ENCODE data around the gene POLR3E.
"Not testable (repeated sequence)": the region's sequence is repeated elsewhere in the genome, so short reads cannot be mapped to it uniquely, and the experiment has no call there.

The POLR3E gene

DNA sequence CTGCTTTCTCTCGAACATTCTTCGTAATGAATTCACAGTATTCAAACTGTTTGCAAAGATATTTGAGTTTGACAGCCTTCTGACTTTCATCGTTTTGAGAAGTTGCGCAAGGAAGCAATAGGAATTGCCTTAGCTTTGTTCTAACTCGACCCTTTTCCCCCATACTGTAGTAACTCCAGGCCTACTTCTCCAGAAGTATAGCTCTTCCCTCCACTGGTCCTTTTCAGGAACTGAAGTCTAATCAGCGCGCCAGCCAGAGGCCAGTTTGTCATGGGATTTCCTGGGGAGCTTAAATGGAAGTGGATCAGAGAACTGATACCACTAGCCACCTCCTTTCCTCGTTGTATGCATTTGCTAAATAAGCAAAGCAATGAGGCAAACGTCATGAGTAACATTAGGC lies 49.3 kb downstream of the POLR3E start:
- no peak overlapping the region for H3K56ac ChIP-seq (ENCODE audit: low read length)
- DNase-seq: peak; percentile 26
- H2BK5ac ChIP-seq (ENCODE audit: low read length): no peak overlapping the region
- H2BK15ac ChIP-seq (replicated peaks; ENCODE audit: low read depth): no peak overlapping the region
- no peaks in the 10 kb centered on the region for H3K79me2 ChIP-seq (ENCODE audit: control insufficient read depth, insufficient read depth, low read length)
- H4K5ac ChIP-seq (ENCODE audit: low read length): no peak overlapping the region
- H3K4ac ChIP-seq (ENCODE audit: low read depth, low read length): no peak overlapping the region
- no peak overlapping the region for H4K8ac ChIP-seq (ENCODE audit: low read depth, low read length)
- no peak overlapping the region for H2AK5ac ChIP-seq (ENCODE audit: low read length)
- no peak overlapping the region for H3K4me2 ChIP-seq (ENCODE audit: low read length)
- H3K27me3 ChIP-seq (ENCODE audit: insufficient read depth, low read length, poor library complexity): no peaks in the 10 kb centered on the region
- peaks cover 12% of the 10 kb centered on the region for H3K36me3 ChIP-seq (ENCODE audit: control insufficient read depth, insufficient read depth, low read length)
- H3K4me1 ChIP-seq (ENCODE audit: control insufficient read depth, low read depth, low read length): no peaks in the 10 kb centered on the region
- H3K23ac ChIP-seq (ENCODE audit: low read length): no peak overlapping the region
- H3K9ac ChIP-seq (ENCODE audit: low read length): no peak overlapping the region
- H3K27ac ChIP-seq (ENCODE audit: low read depth, low read length): no peak overlapping the region
- no CpG with 5 or more reads among the region's 9 CpGs for WGBS (ENCODE audit: extremely low coverage, insufficient coverage, low lambda C conversion rate)
- no peak overlapping the region for H3K4me3 ChIP-seq (ENCODE audit: low read length)
- H3K18ac ChIP-seq (ENCODE audit: low read length): no peak overlapping the region
- H3K79me1 ChIP-seq (ENCODE audit: low read length): no peaks in the 10 kb centered on the region
- H2BK120ac ChIP-seq (ENCODE audit: low read depth, low read length): no peak overlapping the region

DNA sequence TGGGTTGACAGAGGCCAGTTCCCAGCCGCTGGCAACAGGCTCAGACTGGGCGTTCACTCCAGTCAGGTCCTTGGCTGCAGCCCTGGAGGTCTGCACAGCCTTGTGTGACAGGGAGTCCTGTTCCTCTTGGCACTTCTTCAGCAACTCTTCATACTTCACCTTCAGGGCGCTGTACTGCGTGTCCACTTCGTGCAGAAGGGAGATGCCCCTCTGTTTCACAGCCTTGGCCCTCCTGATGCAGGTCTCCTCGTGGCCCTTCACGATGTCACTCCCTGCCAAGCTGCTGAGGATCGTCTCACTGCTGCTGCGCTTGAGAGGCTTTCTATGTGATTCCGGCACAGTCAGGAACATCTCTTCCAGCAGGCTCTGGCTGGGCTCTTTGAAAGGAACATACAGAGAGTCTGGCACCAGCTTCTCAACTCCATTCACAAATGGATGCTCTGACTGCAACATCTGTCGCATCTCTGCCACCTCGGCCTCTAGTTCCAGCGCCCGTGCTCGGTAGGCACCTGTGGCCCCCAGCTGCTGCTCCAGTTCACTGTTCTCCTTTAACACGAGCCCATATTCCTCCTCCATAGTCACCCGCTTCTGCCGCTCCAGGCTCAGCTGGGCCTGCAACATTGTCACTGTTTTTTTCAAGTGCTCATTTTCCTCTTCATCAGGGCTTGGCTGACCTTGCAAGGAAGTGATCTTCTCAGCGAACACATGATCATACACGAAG lies 50.1 kb downstream of the POLR3E start:
- no peaks in the 10 kb centered on the region for H3K27me3 ChIP-seq (ENCODE audit: insufficient read depth, low read length, poor library complexity)
- H3K27ac ChIP-seq (ENCODE audit: low read depth, low read length): peak overlapping the region; percentile 4
- no peak overlapping the region for H4K5ac ChIP-seq (ENCODE audit: low read length)
- H3K79me2 ChIP-seq (ENCODE audit: control insufficient read depth, insufficient read depth, low read length): peaks cover 2% of the 10 kb centered on the region
- no peak overlapping the region for H2AK5ac ChIP-seq (ENCODE audit: low read length)
- no peak overlapping the region for H2BK15ac ChIP-seq (replicated peaks; ENCODE audit: low read depth)
- no peak for DNase-seq
- H3K18ac ChIP-seq (ENCODE audit: low read length): no peak overlapping the region
- H3K36me3 ChIP-seq (ENCODE audit: control insufficient read depth, insufficient read depth, low read length): peaks cover 14% of the 10 kb centered on the region
- H3K9ac ChIP-seq (ENCODE audit: low read length): no peak overlapping the region
- no peaks in the 10 kb centered on the region for H3K4me1 ChIP-seq (ENCODE audit: control insufficient read depth, low read depth, low read length)
- no CpG with 5 or more reads among the region's 20 CpGs for WGBS (ENCODE audit: extremely low coverage, insufficient coverage, low lambda C conversion rate)
- H4K8ac ChIP-seq (ENCODE audit: low read depth, low read length): no peak overlapping the region
- no peak overlapping the region for H3K23ac ChIP-seq (ENCODE audit: low read length)
- no peak overlapping the region for H3K56ac ChIP-seq (ENCODE audit: low read length)
- no peak overlapping the region for H3K4me3 ChIP-seq (ENCODE audit: low read length)
- H2BK120ac ChIP-seq (ENCODE audit: low read depth, low read length): no peak overlapping the region
- H3K4ac ChIP-seq (ENCODE audit: low read depth, low read length): no peak overlapping the region
- H3K79me1 ChIP-seq (ENCODE audit: low read length): peaks cover 3% of the 10 kb centered on the region
- H3K4me2 ChIP-seq (ENCODE audit: low read length): no peak overlapping the region
- no peak overlapping the region for H2BK5ac ChIP-seq (ENCODE audit: low read length)

DNA sequence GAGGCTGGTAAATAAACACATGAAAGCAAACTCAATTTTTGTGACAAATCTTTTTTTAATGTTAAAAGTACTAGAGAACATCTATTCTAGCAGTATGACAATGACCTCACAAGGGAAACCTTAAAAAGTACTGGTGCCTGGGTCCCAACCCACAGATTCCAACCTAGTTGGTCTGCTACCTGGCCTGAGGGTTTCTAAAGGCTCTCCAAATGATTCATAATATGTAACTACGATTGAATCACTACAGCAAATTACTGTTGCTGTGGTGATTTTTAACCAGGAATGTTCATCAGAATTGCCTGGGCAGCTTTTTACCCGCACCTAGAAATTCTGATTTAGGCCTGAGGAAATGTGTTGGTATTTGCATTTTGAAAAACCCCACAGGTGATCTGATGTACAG lies 51.1 kb downstream of the POLR3E start:
- no peak for DNase-seq
- Histone ChIP-seq H3K4me1 (ENCODE audit: control insufficient read depth, low read depth, low read length) (peaks cover 2% of the 10 kb centered on the region), H2BK120ac (ENCODE audit: low read depth, low read length) (no peak overlapping the region), H4K8ac (ENCODE audit: low read depth, low read length) (no peak overlapping the region), H3K18ac (ENCODE audit: low read length) (no peak overlapping the region), H3K27me3 (ENCODE audit: insufficient read depth, low read length, poor library complexity) (no peaks in the 10 kb centered on the region), H3K79me2 (ENCODE audit: control insufficient read depth, insufficient read depth, low read length) (peaks cover 2% of the 10 kb centered on the region), H3K4me2 (ENCODE audit: low read length) (no peak overlapping the region), H2AK5ac (ENCODE audit: low read length) (no peak overlapping the region), H4K5ac (ENCODE audit: low read length) (no peak overlapping the region), H2BK15ac (replicated peaks; ENCODE audit: low read depth) (no peak overlapping the region), H3K79me1 (ENCODE audit: low read length) (peaks cover 3% of the 10 kb centered on the region), H3K4ac (ENCODE audit: low read depth, low read length) (no peak overlapping the region), H3K27ac (ENCODE audit: low read depth, low read length) (no peak overlapping the region), H3K36me3 (ENCODE audit: control insufficient read depth, insufficient read depth, low read length) (peaks cover 14% of the 10 kb centered on the region), H3K9ac (ENCODE audit: low read length) (no peak overlapping the region), H3K4me3 (ENCODE audit: low read length) (no peak overlapping the region), H3K56ac (ENCODE audit: low read length) (no peak overlapping the region), H2BK5ac (ENCODE audit: low read length) (no peak overlapping the region), H3K23ac (ENCODE audit: low read length) (no peak overlapping the region)
- no CpG with 5 or more reads among the region's 2 CpGs for WGBS (ENCODE audit: extremely low coverage, insufficient coverage, low lambda C conversion rate)

DNA sequence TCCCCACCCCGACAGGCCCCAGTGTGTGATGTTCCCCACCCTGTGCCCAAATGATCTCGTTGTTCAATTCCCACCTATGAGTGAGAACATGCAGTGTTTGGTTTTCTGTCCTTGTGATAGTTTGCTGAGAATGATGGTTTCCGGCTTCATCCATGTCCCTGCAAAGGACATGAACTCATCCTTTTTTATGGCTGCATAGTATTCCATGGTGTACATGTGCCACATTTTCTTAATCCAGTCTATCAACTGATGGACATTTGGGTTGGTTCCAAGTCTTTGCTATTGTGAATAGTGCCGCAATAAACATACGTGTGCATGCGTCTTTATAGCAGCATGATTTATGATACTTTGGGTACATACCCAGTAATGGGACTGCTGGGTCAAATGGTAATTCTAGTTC lies 53.8 kb downstream of the POLR3E start:
- not testable (repeated sequence) for H3K18ac ChIP-seq (ENCODE audit: low read length); H2BK120ac ChIP-seq (ENCODE audit: low read depth, low read length); H2BK5ac ChIP-seq (ENCODE audit: low read length); H3K9ac ChIP-seq (ENCODE audit: low read length); H3K27me3 ChIP-seq (ENCODE audit: insufficient read depth, low read length, poor library complexity); H3K79me1 ChIP-seq (ENCODE audit: low read length); H3K4me3 ChIP-seq (ENCODE audit: low read length); H2AK5ac ChIP-seq (ENCODE audit: low read length); H2BK15ac ChIP-seq (replicated peaks; ENCODE audit: low read depth); H3K79me2 ChIP-seq (ENCODE audit: control insufficient read depth, insufficient read depth, low read length); H3K4me2 ChIP-seq (ENCODE audit: low read length); H3K23ac ChIP-seq (ENCODE audit: low read length); DNase-seq; H3K4ac ChIP-seq (ENCODE audit: low read depth, low read length); H4K8ac ChIP-seq (ENCODE audit: low read depth, low read length); H3K27ac ChIP-seq (ENCODE audit: low read depth, low read length); H3K56ac ChIP-seq (ENCODE audit: low read length); H3K4me1 ChIP-seq (ENCODE audit: control insufficient read depth, low read depth, low read length); H4K5ac ChIP-seq (ENCODE audit: low read length)
- WGBS (ENCODE audit: extremely low coverage, insufficient coverage, low lambda C conversion rate): no CpG with 5 or more reads among the region's 6 CpGs
- H3K36me3 ChIP-seq (ENCODE audit: control insufficient read depth, insufficient read depth, low read length): peaks cover 14% of the 10 kb centered on the region

DNA sequence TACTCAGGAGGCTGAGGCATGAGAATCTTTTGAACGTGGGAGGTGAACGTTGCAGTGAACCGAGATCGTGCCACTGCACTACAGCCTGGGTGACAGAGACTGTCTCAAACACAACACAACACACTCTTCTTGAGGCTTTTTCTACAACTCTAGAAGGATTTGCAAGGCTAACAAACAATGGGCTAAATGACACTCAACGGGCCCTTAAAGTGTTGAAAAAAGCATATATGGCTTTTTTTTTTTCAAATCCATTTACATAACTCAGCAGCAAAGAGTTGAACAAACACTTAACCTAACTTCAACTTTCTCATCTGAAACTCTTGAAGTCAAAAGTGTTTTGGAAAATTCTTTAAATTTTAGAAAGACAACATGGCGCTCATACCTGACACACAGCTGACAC lies 54.9 kb downstream of the POLR3E start:
- Histone ChIP-seq H3K27me3 (ENCODE audit: insufficient read depth, low read length, poor library complexity) (no peaks in the 10 kb centered on the region), H3K18ac (ENCODE audit: low read length) (no peak overlapping the region), H3K4me3 (ENCODE audit: low read length) (no peak overlapping the region), H4K8ac (ENCODE audit: low read depth, low read length) (no peak overlapping the region), H2BK15ac (replicated peaks; ENCODE audit: low read depth) (no peak overlapping the region), H2BK120ac (ENCODE audit: low read depth, low read length) (no peak overlapping the region), H4K5ac (ENCODE audit: low read length) (no peak overlapping the region), H3K4me2 (ENCODE audit: low read length) (no peak overlapping the region), H3K4ac (ENCODE audit: low read depth, low read length) (no peak overlapping the region), H3K4me1 (ENCODE audit: control insufficient read depth, low read depth, low read length) (peaks cover 8% of the 10 kb centered on the region), H3K36me3 (ENCODE audit: control insufficient read depth, insufficient read depth, low read length) (peaks cover 10% of the 10 kb centered on the region), H2AK5ac (ENCODE audit: low read length) (no peak overlapping the region), H3K23ac (ENCODE audit: low read length) (no peak overlapping the region), H3K56ac (ENCODE audit: low read length) (no peak overlapping the region), H3K27ac (ENCODE audit: low read depth, low read length) (no peak overlapping the region), H3K79me2 (ENCODE audit: control insufficient read depth, insufficient read depth, low read length) (peaks cover 2% of the 10 kb centered on the region), H2BK5ac (ENCODE audit: low read length) (no peak overlapping the region), H3K79me1 (ENCODE audit: low read length) (peaks cover 5% of the 10 kb centered on the region), H3K9ac (ENCODE audit: low read length) (no peak overlapping the region)
- no CpG with 5 or more reads among the region's 6 CpGs for WGBS (ENCODE audit: extremely low coverage, insufficient coverage, low lambda C conversion rate)
- DNase-seq: no peak

DNA sequence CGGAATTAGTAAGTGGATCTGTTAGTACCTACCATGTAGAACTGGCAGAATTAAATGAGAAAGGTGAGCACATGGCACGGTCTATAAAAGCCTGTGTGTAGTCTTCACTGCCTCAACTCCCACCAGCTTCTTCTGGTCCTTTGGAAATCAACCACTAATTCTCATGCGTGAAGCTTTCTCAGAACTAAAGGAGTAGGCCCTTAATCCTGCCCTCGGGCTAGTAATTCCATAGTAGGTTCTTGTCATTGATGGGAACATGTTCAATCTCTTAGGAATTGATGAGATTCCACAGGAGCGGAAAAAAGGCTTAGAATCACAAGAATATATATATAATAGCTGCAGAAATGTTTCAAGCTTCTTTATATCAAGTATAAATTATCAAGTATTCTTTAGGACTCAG lies 55.5 kb downstream of the POLR3E start:
- Histone ChIP-seq H2BK120ac (ENCODE audit: low read depth, low read length) (no peak overlapping the region), H3K23ac (ENCODE audit: low read length) (no peak overlapping the region), H3K36me3 (ENCODE audit: control insufficient read depth, insufficient read depth, low read length) (peaks cover 10% of the 10 kb centered on the region), H3K79me2 (ENCODE audit: control insufficient read depth, insufficient read depth, low read length) (peaks cover 2% of the 10 kb centered on the region), H3K4me1 (ENCODE audit: control insufficient read depth, low read depth, low read length) (peaks cover 8% of the 10 kb centered on the region), H3K4me2 (ENCODE audit: low read length) (no peak overlapping the region), H3K18ac (ENCODE audit: low read length) (no peak overlapping the region), H4K5ac (ENCODE audit: low read length) (no peak overlapping the region), H2BK15ac (replicated peaks; ENCODE audit: low read depth) (no peak overlapping the region), H4K8ac (ENCODE audit: low read depth, low read length) (no peak overlapping the region), H3K27me3 (ENCODE audit: insufficient read depth, low read length, poor library complexity) (no peaks in the 10 kb centered on the region), H3K4ac (ENCODE audit: low read depth, low read length) (no peak overlapping the region), H3K9ac (ENCODE audit: low read length) (no peak overlapping the region), H3K4me3 (ENCODE audit: low read length) (no peak overlapping the region), H2BK5ac (ENCODE audit: low read length) (no peak overlapping the region), H3K56ac (ENCODE audit: low read length) (no peak overlapping the region), H3K79me1 (ENCODE audit: low read length) (peaks cover 5% of the 10 kb centered on the region), H2AK5ac (ENCODE audit: low read length) (no peak overlapping the region), H3K27ac (ENCODE audit: low read depth, low read length) (no peak overlapping the region)
- peak; percentile 78 for DNase-seq
- WGBS (ENCODE audit: extremely low coverage, insufficient coverage, low lambda C conversion rate): no CpG with 5 or more reads among the region's 5 CpGs
